Neural progenitor cell (in vitro differentiated cells): ENCODE results near the gene LCE3A.

Experiments
- EZH2 ChIP-seq: fragments of 200-600 bp; sonication (generic); IDR thresholded peaks from 2 replicates; pipeline ENCODE4 v1.6.1; 2017; ENCODE audit warnings: antibody characterized with exemption, mild to moderate bottlenecking, moderate library complexity
- EZH2phosphoT487 ChIP-seq: fragments of 200-600 bp; sonication (generic); IDR thresholded peaks from 2 replicates; pipeline ENCODE4 v1.6.1; 2017; ENCODE audit warnings: antibody characterized with exemption
- TF ChIP-seq, protein P1 (sequence below): fragments of 200-600 bp; sonication (generic); IDR thresholded peaks from 2 replicates; pipeline ENCODE4 v1.5.1; 2017; ENCODE audit warnings: antibody characterized with exemption, mild to moderate bottlenecking

DNA sequence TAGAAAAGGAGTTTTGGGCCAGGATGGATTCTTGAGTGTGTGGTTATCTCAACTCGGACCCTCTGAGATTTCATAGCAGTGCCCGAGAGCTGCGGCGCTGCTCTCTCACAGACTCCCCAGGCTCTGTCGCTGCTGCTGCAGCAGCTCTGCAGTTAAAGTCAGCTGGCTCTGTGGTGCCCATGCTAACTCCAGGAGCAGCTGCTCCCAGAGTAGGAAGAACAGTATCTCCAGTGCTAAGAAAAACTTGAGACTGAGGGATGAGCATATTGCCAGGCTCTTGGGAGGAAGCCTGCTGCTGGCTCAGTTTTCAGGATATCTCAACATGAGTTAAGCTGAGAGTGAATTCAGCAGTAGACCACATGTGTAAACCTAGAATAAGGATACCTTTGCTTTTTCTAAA is 44.7 kb upstream of the LCE3A start:
- TF ChIP-seq, protein P1, sequence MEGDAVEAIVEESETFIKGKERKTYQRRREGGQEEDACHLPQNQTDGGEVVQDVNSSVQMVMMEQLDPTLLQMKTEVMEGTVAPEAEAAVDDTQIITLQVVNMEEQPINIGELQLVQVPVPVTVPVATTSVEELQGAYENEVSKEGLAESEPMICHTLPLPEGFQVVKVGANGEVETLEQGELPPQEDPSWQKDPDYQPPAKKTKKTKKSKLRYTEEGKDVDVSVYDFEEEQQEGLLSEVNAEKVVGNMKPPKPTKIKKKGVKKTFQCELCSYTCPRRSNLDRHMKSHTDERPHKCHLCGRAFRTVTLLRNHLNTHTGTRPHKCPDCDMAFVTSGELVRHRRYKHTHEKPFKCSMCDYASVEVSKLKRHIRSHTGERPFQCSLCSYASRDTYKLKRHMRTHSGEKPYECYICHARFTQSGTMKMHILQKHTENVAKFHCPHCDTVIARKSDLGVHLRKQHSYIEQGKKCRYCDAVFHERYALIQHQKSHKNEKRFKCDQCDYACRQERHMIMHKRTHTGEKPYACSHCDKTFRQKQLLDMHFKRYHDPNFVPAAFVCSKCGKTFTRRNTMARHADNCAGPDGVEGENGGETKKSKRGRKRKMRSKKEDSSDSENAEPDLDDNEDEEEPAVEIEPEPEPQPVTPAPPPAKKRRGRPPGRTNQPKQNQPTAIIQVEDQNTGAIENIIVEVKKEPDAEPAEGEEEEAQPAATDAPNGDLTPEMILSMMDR = no peak
- no peak for TF ChIP-seq EZH2phosphoT487
- no peak for TF ChIP-seq EZH2
